Measurements from ENCODE around the gene RARA.
A peak's percentile ranks its signal among the peaks of the same experiment; 100 is the strongest.

The RARA gene

DNA sequence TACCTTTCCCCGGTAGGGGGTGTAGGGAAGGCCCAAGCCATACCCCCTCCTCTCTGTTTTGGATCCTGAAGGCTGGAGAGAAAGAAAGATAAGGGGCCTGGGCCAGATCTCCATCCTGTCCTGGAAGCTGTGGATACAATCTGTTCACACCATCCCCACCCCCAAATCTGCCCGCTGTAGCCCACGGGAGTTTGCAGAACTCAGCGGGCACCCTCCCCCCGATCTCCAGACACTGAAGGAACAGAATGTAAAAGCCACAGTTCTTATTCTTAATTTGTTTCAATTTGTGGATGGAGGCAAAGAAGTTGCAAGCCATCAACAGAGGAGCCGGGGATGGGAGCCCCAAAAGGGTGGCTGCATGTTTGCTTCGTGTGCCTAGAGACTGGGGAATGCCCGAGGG lies 28.4 kb downstream of the RARA start:
- TF ChIP-seq, protein P1, sequence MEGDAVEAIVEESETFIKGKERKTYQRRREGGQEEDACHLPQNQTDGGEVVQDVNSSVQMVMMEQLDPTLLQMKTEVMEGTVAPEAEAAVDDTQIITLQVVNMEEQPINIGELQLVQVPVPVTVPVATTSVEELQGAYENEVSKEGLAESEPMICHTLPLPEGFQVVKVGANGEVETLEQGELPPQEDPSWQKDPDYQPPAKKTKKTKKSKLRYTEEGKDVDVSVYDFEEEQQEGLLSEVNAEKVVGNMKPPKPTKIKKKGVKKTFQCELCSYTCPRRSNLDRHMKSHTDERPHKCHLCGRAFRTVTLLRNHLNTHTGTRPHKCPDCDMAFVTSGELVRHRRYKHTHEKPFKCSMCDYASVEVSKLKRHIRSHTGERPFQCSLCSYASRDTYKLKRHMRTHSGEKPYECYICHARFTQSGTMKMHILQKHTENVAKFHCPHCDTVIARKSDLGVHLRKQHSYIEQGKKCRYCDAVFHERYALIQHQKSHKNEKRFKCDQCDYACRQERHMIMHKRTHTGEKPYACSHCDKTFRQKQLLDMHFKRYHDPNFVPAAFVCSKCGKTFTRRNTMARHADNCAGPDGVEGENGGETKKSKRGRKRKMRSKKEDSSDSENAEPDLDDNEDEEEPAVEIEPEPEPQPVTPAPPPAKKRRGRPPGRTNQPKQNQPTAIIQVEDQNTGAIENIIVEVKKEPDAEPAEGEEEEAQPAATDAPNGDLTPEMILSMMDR (IDR thresholded peaks at IDR 0.05; ENCODE audit: borderline replicate concordance, extremely low read depth, low read length, poor library complexity, severe bottlenecking), result no peak
- TF ChIP-seq EZH2 (IDR thresholded peaks at IDR 0.05; ENCODE audit: borderline replicate concordance, low read depth, low read length, severe bottlenecking), result no peak
- Histone ChIP-seq H3K27ac (ENCODE audit: low read length) (no peak overlapping the region), H3K4me1 (ENCODE audit: insufficient read depth, low read length) (peaks cover 10% of the 10 kb centered on the region), H3K9me3 (ENCODE audit: insufficient read depth, low read length, severe bottlenecking) (no peaks in the 10 kb centered on the region), H3K4me3 (ENCODE audit: low read depth in 1 of 2, low read length in 2 of 2) (no peak overlapping the region), H3K4me2 (ENCODE audit: insufficient read depth, low read length) (no peak overlapping the region), H2AFZ (ENCODE audit: low read depth, low read length) (no peak overlapping the region), H3K9ac (ENCODE audit: low read depth, low read length) (no peak overlapping the region), H3K79me2 (ENCODE audit: insufficient read depth, low read length) (no peaks in the 10 kb centered on the region), H4K20me1 (ENCODE audit: insufficient read depth, low read length) (no peaks in the 10 kb centered on the region; the same call in none of the 2 replicates), H3K27me3 (ENCODE audit: insufficient read depth, low read length, poor library complexity) (no peaks in the 10 kb centered on the region), H3K36me3 (ENCODE audit: insufficient read depth, low read length) (no peaks in the 10 kb centered on the region)
- ATAC-seq (ENCODE audit: insufficient read depth, low read depth), result no peak
- DNase-seq, result no peak

DNA sequence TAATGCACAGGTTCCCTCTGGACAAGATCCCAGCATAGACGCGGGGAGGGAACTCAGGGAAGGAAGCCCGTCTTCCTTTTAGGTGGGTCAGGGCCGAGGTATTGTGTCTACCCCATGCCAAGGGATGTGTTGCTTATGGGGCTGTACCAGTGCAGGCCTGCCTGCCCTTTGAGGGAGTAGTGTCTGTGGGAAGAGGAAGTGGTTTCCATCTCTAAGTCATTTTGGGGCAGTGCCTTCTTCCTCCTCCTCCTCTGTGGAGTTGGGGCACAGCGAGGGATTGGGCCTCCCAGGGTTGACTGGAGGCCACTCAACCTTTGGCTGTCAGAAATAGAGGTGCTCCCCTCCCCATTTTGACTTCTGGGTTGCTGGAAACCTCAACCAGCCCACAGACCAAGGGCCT lies 29.1 kb downstream of the RARA start:
- H3K4me3 ChIP-seq (ENCODE audit: low read depth in 1 of 2, low read length in 2 of 2), result no peak overlapping the region
- DNase-seq, result no peak
- H3K36me3 ChIP-seq (ENCODE audit: insufficient read depth, low read length), result no peaks in the 10 kb centered on the region
- H3K9me3 ChIP-seq (ENCODE audit: insufficient read depth, low read length, severe bottlenecking), result no peaks in the 10 kb centered on the region
- no peaks in the 10 kb centered on the region for H3K27me3 ChIP-seq (ENCODE audit: insufficient read depth, low read length, poor library complexity)
- peaks cover 10% of the 10 kb centered on the region for H3K4me1 ChIP-seq (ENCODE audit: insufficient read depth, low read length)
- H3K9ac ChIP-seq (ENCODE audit: low read depth, low read length), result no peak overlapping the region
- TF ChIP-seq, protein P1 (IDR thresholded peaks at IDR 0.05; ENCODE audit: borderline replicate concordance, extremely low read depth, low read length, poor library complexity, severe bottlenecking), result no peak
- H4K20me1 ChIP-seq (ENCODE audit: insufficient read depth, low read length), result no peaks in the 10 kb centered on the region; the same call in none of the 2 replicates
- ATAC-seq (ENCODE audit: insufficient read depth, low read depth), result peak; percentile 69
- no peak overlapping the region for H2AFZ ChIP-seq (ENCODE audit: low read depth, low read length)
- no peak overlapping the region for H3K4me2 ChIP-seq (ENCODE audit: insufficient read depth, low read length)
- no peaks in the 10 kb centered on the region for H3K79me2 ChIP-seq (ENCODE audit: insufficient read depth, low read length)
- H3K27ac ChIP-seq (ENCODE audit: low read length), result 0 out of 2 replicates have a peak overlapping the region, but pooled peaks have one; percentile 23

DNA sequence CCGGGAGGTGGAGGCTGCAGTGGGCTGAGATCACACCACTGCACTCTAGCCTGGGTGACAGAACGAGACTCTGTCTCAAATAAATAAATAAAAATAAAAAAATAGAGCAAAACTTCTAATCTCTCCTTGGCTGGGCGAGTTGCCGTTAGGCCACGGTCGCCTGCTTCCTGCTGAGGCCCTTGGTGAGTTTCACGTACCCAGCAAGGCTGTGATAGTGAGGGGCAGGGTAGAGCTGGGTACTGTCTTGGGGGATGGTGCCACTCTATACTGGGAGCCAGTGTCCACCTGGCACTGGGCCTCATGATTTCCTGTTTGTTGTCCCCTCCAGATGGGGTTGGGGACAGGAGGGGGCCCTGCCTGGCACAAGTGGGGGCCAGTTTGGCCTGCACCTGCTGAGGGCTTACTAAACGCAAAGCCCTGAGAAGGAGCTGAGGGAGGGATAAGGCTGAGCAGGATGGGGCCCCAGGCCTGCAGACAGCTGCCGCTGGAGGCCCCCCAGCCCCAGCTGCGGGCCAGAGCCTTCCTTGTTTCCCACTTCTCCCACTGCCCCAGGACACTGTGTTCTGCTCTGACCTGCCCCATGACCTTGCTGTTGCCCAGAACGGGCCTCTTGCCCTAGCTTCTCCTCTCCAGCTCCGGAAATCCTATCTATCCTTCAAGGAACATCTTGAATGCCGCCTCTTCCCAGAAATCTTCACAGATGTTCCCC lies 30.1 kb downstream of the RARA start:
- H3K27me3 ChIP-seq (ENCODE audit: insufficient read depth, low read length, poor library complexity), result no peaks in the 10 kb centered on the region
- no peaks in the 10 kb centered on the region for H3K9me3 ChIP-seq (ENCODE audit: insufficient read depth, low read length, severe bottlenecking)
- no peaks in the 10 kb centered on the region for H3K36me3 ChIP-seq (ENCODE audit: insufficient read depth, low read length)
- no peak overlapping the region for H3K9ac ChIP-seq (ENCODE audit: low read depth, low read length)
- no peak for ATAC-seq (ENCODE audit: insufficient read depth, low read depth)
- H3K4me3 ChIP-seq (ENCODE audit: low read depth in 1 of 2, low read length in 2 of 2), result no peak overlapping the region
- TF ChIP-seq, protein P1 (IDR thresholded peaks at IDR 0.05; ENCODE audit: borderline replicate concordance, extremely low read depth, low read length, poor library complexity, severe bottlenecking), result no peak
- no peak for TF ChIP-seq EZH2 (IDR thresholded peaks at IDR 0.05; ENCODE audit: borderline replicate concordance, low read depth, low read length, severe bottlenecking)
- peaks cover 10% of the 10 kb centered on the region for H3K4me1 ChIP-seq (ENCODE audit: insufficient read depth, low read length)
- H4K20me1 ChIP-seq (ENCODE audit: insufficient read depth, low read length), result peaks cover 3% of the 10 kb centered on the region
- no peak overlapping the region for H3K4me2 ChIP-seq (ENCODE audit: insufficient read depth, low read length)
- H2AFZ ChIP-seq (ENCODE audit: low read depth, low read length), result no peak overlapping the region
- H3K27ac ChIP-seq (ENCODE audit: low read length), result no peak overlapping the region
- DNase-seq, result no peak
- H3K79me2 ChIP-seq (ENCODE audit: insufficient read depth, low read length), result no peaks in the 10 kb centered on the region
